Measurements from ENCODE around the gene HCN2. TPM values are rescaled to one million over a fixed set of nuclear protein-coding genes. Genes with fewer than 3 reads are reported as not detected.

HCN2 gene
- total RNA-seq, result 0.07 and 0.10 TPM in 2 replicates

DNA sequence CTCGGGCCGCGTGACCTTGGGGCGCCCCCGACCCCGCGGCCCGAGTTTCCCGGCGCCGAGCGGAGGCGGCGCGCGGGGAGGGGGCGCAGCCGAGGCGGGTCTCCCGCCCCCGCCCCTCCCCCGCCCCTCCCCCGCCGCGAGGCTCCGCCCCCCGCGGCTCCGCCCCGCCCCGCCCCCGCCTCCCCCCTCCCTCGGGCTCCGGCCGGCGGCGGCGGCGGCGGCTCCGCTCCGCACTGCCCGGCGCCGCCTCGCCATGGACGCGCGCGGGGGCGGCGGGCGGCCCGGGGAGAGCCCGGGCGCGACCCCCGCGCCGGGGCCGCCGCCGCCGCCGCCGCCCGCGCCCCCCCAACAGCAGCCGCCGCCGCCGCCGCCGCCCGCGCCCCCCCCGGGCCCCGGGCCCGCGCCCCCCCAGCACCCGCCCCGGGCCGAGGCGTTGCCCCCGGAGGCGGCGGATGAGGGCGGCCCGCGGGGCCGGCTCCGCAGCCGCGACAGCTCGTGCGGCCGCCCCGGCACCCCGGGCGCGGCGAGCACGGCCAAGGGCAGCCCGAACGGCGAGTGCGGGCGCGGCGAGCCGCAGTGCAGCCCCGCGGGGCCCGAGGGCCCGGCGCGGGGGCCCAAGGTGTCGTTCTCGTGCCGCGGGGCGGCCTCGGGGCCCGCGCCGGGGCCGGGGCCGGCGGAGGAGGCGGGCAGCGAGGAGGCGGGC, at the start of gene HCN2:
TSS of gene HCN2 (plus strand) at position 189 of the 703 bp plus-strand sequence. CDS start at position 254, 65 bp downstream.

DNA sequence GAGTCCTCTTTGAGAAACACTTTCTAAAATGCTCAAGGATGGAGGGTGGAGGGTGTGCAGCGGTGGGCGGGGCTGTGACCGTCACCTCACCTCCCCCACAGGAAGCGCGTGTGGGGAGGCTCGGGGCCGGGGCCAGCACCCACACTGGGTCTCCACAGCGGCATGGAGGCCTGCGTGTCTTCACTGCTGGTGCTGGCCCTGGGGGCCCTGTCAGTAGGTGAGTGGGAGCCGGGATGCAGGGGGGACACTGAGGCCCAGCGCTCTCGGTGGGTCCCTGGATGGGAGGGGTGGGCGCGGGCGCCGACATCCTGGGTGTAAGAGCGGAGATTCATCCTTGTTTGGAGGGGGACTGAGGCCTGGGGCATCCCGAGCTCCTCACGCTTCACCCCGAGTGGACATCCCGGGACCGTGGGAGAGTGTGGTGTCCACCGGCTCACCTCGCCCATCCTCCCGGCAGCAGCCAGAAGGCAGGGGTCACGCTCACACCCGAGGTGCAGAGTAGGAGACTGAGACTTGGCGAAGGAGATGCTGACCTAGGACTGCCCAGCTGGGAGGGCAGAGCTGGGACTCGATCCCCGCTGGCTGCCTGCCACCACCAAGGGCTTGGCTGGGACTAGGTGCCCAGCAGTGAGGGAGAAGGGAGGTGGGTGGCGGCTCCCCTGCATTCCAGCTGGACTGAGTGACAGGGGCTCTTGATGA, 45.6 kb upstream of the HCN2 start, which contains the start of gene GZMM:
TSS of gene GZMM (plus strand) at position 144 of the 699 bp plus-strand sequence. CDS start at position 163, 19 bp downstream.

DNA sequence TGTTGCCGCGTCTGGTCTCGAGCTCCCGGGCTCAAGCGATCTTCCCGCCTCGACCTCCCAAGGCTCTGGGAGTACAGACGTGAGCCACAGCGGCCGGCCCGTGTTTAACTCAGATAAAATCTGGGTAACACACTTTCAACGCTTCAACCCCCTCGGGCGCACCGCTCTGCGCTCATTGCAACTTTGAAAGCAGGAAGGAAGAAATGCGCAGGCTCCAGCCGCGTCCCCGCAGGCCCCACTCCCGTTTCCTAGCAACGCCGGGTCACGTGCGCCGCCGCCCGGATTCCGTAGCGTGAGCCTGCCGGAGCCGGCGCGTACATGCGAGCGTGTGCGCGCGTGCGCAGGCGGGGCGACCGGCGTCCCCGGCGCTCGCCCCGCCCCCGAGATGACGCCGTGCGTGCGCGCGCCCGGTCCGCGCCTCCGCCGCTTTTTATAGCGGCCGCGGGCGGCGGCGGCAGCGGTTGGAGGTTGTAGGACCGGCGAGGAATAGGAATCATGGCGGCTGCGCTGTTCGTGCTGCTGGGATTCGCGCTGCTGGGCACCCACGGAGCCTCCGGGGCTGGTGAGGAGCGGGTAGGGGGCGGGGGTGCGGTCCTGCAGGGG, 17.4 kb upstream of the HCN2 start, which contains the start of gene BSG:
TSS of gene BSG (plus strand) at position 457 of the 603 bp plus-strand sequence. CDS start at position 496, 39 bp downstream.

DNA sequence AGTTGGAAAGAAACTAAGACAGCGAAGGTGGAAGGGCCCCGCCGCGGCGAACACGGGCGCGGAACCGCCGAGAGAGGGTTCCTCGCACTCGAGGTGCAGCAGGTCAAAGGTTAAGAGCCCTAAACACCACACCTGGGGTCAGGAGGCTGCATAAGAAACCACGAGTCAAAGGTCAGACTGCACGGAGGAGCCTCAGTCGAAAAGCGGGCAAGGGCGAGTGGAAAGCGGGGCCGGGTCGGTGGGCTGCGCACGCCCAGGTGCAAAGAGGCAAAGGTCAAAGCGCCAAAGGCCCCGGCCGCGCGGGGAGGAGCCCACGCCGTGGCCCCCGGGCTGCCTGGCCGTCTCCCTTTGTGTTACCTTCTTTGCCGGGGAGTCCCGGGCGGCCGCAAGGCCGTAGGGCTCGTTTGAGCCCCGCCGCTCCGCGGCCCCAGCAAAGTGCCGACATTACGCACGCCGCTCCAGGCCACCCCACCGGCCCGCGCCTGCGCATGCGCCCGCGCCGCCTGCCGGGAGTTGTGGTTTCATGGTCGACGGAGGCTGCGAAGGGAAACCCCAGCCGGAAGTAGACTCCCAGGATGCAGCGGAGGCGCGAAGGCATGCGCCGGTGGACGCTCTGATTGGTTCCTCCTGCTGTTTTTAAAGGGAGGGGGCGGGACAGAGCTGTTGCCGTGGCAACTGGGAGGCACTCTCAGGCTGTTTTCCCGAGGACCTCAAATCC, 43.5 kb downstream of the HCN2 start, which contains the start of gene POLRMT:
TSS of gene POLRMT (minus strand) at position 470 of the 718 bp plus-strand sequence. CDS start at position 445, 25 bp downstream.

DNA sequence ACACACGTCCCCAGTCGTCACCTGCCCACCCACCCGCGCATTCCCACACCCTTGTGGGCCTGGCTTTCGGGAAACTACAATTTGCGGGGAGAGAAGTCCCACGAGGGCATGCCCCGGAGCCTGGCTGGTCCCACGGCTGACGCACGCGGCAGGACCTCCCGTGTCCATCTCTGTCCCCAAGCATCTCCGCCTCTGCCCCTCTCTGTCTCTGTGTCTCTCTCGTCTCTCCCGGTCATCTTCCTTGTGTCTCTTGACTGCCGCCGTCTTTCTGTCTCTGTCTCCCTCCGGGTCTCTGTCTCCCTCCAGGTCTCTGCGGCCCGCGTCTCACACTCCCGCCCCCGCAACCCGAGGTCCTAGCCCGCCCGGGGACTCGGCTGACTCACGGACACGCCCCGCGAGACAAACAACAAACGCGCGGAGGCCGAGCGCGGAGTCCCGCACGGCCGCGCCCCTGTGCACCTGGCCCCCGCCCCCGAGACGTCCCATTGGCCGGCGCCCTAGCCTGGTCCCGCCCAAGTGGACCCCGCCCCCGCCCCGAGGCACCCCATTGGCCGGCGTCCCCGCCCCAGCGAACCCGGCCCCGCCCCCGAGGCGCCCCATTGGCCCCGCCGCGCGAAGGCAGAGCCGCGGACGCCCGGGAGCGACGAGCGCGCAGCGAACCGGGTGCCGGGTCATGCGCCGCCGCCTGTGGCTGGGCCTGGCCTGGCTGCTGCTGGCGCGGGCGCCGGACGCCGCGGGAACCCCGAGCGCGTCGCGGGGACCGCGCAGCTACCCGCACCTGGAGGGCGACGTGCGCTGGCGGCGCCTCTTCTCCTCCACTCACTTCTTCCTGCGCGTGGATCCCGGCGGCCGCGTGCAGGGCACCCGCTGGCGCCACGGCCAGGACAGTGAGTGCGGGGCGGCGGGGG, 49.8 kb downstream of the HCN2 start, which contains the start of gene FGF22:
TSS of gene FGF22 (plus strand) at position 627 of the 908 bp plus-strand sequence. CDS start at position 674, 47 bp downstream.

DNA sequence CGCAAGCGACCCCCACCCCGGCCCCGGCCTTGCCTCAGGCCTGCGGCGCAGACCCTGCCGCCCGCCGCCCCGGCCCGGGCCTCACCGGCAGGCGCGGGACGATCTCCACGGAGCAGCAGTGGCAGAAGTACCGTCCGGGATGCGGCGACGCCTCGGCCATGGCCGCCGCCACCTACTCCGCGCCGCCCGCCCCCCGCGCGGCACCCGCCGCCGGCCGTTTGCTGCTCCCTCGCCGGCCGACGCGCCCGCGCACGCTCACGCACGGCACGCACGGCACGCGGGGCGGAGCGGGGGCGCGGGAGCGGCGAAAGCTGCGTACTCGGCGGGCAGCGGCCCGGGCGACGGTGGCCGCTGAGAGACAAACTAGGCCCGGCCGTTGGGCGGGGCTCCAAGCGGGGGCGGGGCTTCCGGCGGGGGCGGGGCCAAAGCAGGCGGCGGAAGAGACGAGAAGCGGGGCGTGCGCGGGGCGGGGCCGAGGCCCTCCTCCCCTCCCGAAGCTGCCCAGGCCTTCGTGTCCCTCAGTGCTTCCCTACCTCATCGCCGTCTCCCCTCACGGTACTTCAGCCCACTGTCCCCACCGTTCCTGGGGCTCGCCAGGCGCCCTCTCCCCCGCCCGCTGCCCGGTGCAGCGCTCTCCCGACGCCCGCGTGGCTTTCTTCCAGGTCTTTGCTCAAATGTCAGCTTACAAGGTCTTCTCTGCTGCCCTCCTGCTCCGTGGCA, 73.4 kb downstream of the HCN2 start, which contains the start of gene RNF126:
TSS of gene RNF126 (minus strand) at position 253 of the 720 bp plus-strand sequence. CDS start at position 160, 93 bp downstream.

Other genes with a start within 250 kb of the HCN2 start
- gene MIER2, start 245.1 kb upstream of the HCN2 start, total RNA-seq, result 25.7 and 26.4 TPM in 2 replicates
- gene C2CD4C, start 180.7 kb upstream of the HCN2 start, total RNA-seq, result under 0.01 and 0.10 TPM in 2 replicates
- 2.3 and 4.3 TPM in 2 replicates for gene SHC2, start 128.8 kb upstream of the HCN2 start, total RNA-seq
- 0.05 TPM in 1 of 2 replicates, not detected in the other for gene MADCAM1, start 93.4 kb upstream of the HCN2 start, total RNA-seq
- 40.9 and 48.2 TPM in 2 replicates for gene TPGS1, start 82.4 kb upstream of the HCN2 start, total RNA-seq
- gene CDC34, start 58.1 kb upstream of the HCN2 start, total RNA-seq, result 111 and 117 TPM in 2 replicates
- not detected in 2 replicates for gene GZMM, start 45.8 kb upstream of the HCN2 start, total RNA-seq
- gene BSG, start 17.3 kb upstream of the HCN2 start, total RNA-seq, result 537 and 604 TPM in 2 replicates
- 27.9 and 38.4 TPM in 2 replicates for gene POLRMT, start 43.7 kb downstream of the HCN2 start, total RNA-seq
- not detected in 2 replicates for gene FGF22, start 50.0 kb downstream of the HCN2 start, total RNA-seq
- gene RNF126, start 73.3 kb downstream of the HCN2 start, total RNA-seq, result 90.7 and 99.4 TPM in 2 replicates
- 103 and 104 TPM in 2 replicates for gene FSTL3, start 86.5 kb downstream of the HCN2 start, total RNA-seq
- not detected in 2 replicates for gene PRSS57, start 105.6 kb downstream of the HCN2 start, total RNA-seq
- 5.9 and 6.9 TPM in 2 replicates for gene PALM, start 119.1 kb downstream of the HCN2 start, total RNA-seq
- gene MISP, start 161.2 kb downstream of the HCN2 start, total RNA-seq, result not detected in 2 replicates
- gene PTBP1, start 207.6 kb downstream of the HCN2 start, total RNA-seq, result 303 and 434 TPM in 2 replicates
- 0.25 TPM in 1 of 2 replicates, not detected in the other for gene PLPPR3, start 232.1 kb downstream of the HCN2 start, total RNA-seq
- not detected in 2 replicates for gene AZU1, start 238.0 kb downstream of the HCN2 start, total RNA-seq